ENCODE data around the gene TMEM161A. TPM values are rescaled to one million over a fixed set of nuclear protein-coding genes. Genes with fewer than 3 reads are reported as not detected.

TMEM161A gene
- total RNA-seq, 1 experiment from 2014 or later = 76.0 TPM

GRCh38 chr19:19096641-19097627 is 41.3 kb downstream of the TMEM161A start:
- ChIA-PET CTCF (no interaction called here), RAD21 (ENCODE audit: low non-redundant PET in 1 of 2, low total read pairs in 2 of 2, uncharacterized antibody in 2 of 2, unreplicated experiment in 2 of 2) (no interaction called here), POLR2A (no interaction called here)
- Histone ChIP-seq H3K9me2 (ENCODE audit: insufficient read depth) (no peaks in the 10 kb centered on the region), H3K36me3 (ENCODE audit: control insufficient read depth in 1 of 2, insufficient read depth in 2 of 2, low read length in 2 of 2) (no peaks in the 10 kb centered on the region), H4K20me1 (ENCODE audit: insufficient read depth) (no peaks in the 10 kb centered on the region), H3K4me3 (replicated peaks in 1 of 2; ENCODE audit: low read depth in 1 of 2, low read length in 2 of 2) (no peak overlapping the region), H3K27me3 (ENCODE audit: insufficient read depth, low read length) (no peaks in the 10 kb centered on the region), H3K79me2 (ENCODE audit: insufficient read depth, low read length) (no peaks in the 10 kb centered on the region), H3K9ac (ENCODE audit: low read length) (peak overlapping the region; percentile 55), H3K4me2 (ENCODE audit: low read length) (peak overlapping the region; percentile 65), H3K27ac (ENCODE audit: low read depth, low read length) (peak overlapping the region; percentile 48), H2AFZ (ENCODE audit: low read depth, low read length, poor library complexity, severe bottlenecking) (no peak overlapping the region), H3K9me3 (ENCODE audit: control insufficient read depth in 1 of 2, insufficient read depth in 1 of 2, low read depth in 1 of 2, low read length in 2 of 2) (no peaks in the 10 kb centered on the region), H3K4me1 (ENCODE audit: control insufficient read depth in 1 of 2, insufficient read depth in 2 of 2, low read length in 2 of 2) (peaks cover 47 to 86% of the 10 kb centered on the region in 2 experiments)
- intact Hi-C loops (cut with micrococcal nuclease) = no loop called here
- peak; percentile 71 for DNase-seq (ENCODE audit: low read depth, low spot score)
- TSS peak; percentile 39 for BruUV-seq (replicated peaks)
- peak; percentile 80 for ATAC-seq
- TF ChIP-seq SP1 (IDR thresholded peaks at IDR 0.05; ENCODE audit: low read depth) (peak; percentile 81), CBX3 (IDR thresholded peaks at IDR 0.05; ENCODE audit: low read depth) (peak; percentile 66; the same call in 1 of the 2 replicates), FOSL1 (IDR thresholded peaks at IDR 0.05; ENCODE audit: low read depth) (peak; percentile 59; the same call in 1 of the 2 replicates), ZNF274 (IDR thresholded peaks at IDR 0.05; ENCODE audit: low read depth, low read length) (no peak), JUND (IDR thresholded peaks at IDR 0.05) (peak; percentile 70), REST (IDR thresholded peaks at IDR 0.05; ENCODE audit: low read depth) (no peak), CTCF (IDR thresholded peaks at IDR 0.05 in 2 of 3, conservative IDR thresholded peaks at IDR 0.05 in 1 of 3; ENCODE audit: borderline replicate concordance in 1 of 3, insufficient read depth in 1 of 3, low read depth in 2 of 3, low read length in 2 of 3) (no peak), POLR2A (IDR thresholded peaks at IDR 0.05; ENCODE audit: borderline replicate concordance, extremely low read depth, insufficient read depth, insufficient read length) (no peak), SRF (IDR thresholded peaks at IDR 0.05; ENCODE audit: low read depth) (no peak), RAD21 (IDR thresholded peaks at IDR 0.05; ENCODE audit: low read depth) (no peak), SIN3A (IDR thresholded peaks at IDR 0.05; ENCODE audit: low read depth) (no peak), MAX (IDR thresholded peaks at IDR 0.05) (peak; percentile 87), CEBPB (IDR thresholded peaks at IDR 0.05; ENCODE audit: low read depth) (no peak), ZBTB33 (IDR thresholded peaks at IDR 0.05; ENCODE audit: extremely low read depth, insufficient replicate concordance, low read length) (peak; percentile 14), ZFX (IDR thresholded peaks at IDR 0.05) (no peak), POLR2AphosphoS5 (IDR thresholded peaks at IDR 0.05; ENCODE audit: low read depth, low read length) (peak; percentile 44; the same call in 1 of the 2 replicates), EGR1 (IDR thresholded peaks at IDR 0.05; ENCODE audit: low read depth) (no peak), YY1 (IDR thresholded peaks at IDR 0.05; ENCODE audit: extremely low read depth, insufficient replicate concordance, low read depth, low read length) (no peak), EZH2 (IDR thresholded peaks at IDR 0.05) (no peak)
